HEK293T (cell line): Measurements from ENCODE around the gene HSPD1.

Experiments
- CTCF ChIA-PET: fragments of 350-600 bp; formaldehyde crosslinking; extraction: SDS; loops from one replicate; lab custom pipeline; 2021; ENCODE audit warnings: antibody characterized with exemption, inconsistent platforms; lab: Yijun Ruan, JAX
- POLR2A ChIA-PET: fragments of 350-600 bp; formaldehyde crosslinking; extraction: SDS; loops from one replicate; lab custom pipeline; 2020; ENCODE audit warnings: antibody characterized with exemption, inconsistent platforms; lab: Yijun Ruan, JAX
- DNase-seq: peaks from one replicate; pipeline ENCODE4 v3.0.0; 2012; ENCODE audit warnings: mixed read lengths; ENCODE audit errors: extremely low spot score
- BHLHE40 ChIP-seq: fragments of 450-650 bp; IDR thresholded peaks from 2 replicates; pipeline ENCODE4 v1.6.1; 2016; ENCODE audit warnings: mild to moderate bottlenecking, moderate library complexity, borderline replicate concordance
- CTBP1 ChIP-seq: fragments of 450-650 bp; IDR thresholded peaks from 2 replicates; pipeline ENCODE4 v1.6.1; 2016; ENCODE audit warnings: borderline replicate concordance
- FOXA1 ChIP-seq: fragments of 450-650 bp; IDR thresholded peaks from 2 replicates; pipeline ENCODE4 v1.6.1; 2016; ENCODE audit warnings: mild to moderate bottlenecking
- NFRKB ChIP-seq: fragments of 450-650 bp; IDR thresholded peaks from 2 replicates; pipeline ENCODE4 v1.6.1; 2016; ENCODE audit warnings: mild to moderate bottlenecking, moderate library complexity
- PKNOX1 ChIP-seq: fragments of 450-650 bp; IDR thresholded peaks from 2 replicates; pipeline ENCODE4 v1.6.1; 2016
- ZNF384 ChIP-seq: fragments of 450-650 bp; IDR thresholded peaks from 2 replicates; pipeline ENCODE4 v1.6.1; 2016

The HSPD1 gene

DNA sequence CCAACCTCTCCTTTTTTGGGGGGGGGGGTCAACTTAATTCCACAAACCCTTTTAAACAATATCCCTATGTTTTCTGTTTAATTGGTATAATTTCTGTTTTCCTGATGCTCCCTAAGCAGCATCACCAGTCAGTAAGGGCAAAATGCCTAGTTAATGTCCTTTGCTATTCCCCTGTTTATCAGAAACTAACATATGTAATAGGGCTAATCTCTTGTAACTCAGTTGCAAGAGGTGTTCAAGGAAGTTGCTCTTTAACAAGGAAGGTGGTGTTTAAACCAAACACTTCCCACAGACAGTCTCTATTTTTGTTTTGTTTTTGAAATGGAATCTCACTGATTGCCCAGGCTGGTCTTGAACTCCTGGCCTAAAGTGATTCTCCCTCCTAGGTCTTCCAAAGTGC, 52.8 kb downstream of the HSPD1 start:
- ChIA-PET POLR2A (no interaction called here), CTCF (no interaction called here)
- DNase-seq, result no peak
- no peak for TF ChIP-seq PKNOX1
- no peak for TF ChIP-seq BHLHE40
- TF ChIP-seq CTBP1, result no peak
- no peak for TF ChIP-seq FOXA1

- ChIA-PET POLR2A (no interaction called here), CTCF (no interaction called here)
- DNase-seq, result no peak
- TF ChIP-seq NFRKB, result no peak
- TF ChIP-seq CTBP1, result no peak
Observed at GRCh38 chr2:197445746-197446145, 53.9 kb downstream of the HSPD1 start.

- no peak for DNase-seq
- no peak for TF ChIP-seq PKNOX1
- ChIA-PET CTCF (no interaction called here), POLR2A (interaction anchor here (1.3 kb wide), 1 partner anchor 9 kb away, joined by 3 read pairs; no protein-coding TSS in a partner anchor)
Observed at GRCh38 chr2:197442857-197443256, 56.8 kb downstream of the HSPD1 start.

- DNase-seq, result no peak
- POLR2A ChIA-PET, result interaction anchor here (4.0 kb wide), 1 partner anchor 14 kb away, joined by 56 read pairs; the partner anchor contains the start of gene COQ10B
- CTCF ChIA-PET, result no interaction called here
- TF ChIP-seq NFRKB (no peak), BHLHE40 (no peak), ZNF384 (no peak)
Observed at GRCh38 chr2:197437380-197437779, 62.3 kb downstream of the HSPD1 start.
